Stimulated activated CD4-positive, alpha-beta T cell treated with anti-CD3 and anti-CD28 coated beads, Interleukin-4, amount 100 ng/mL, for 24 hours (primary cell): ENCODE data around the gene ITGBL1.

Source experiments
- DNase-seq: peaks from one replicate; pipeline ENCODE4 v3.0.0-alpha.2; 2020

Gene ITGBL1

GRCh38 chr13:101451641-101452040 is 834 bp upstream of the ITGBL1 start:
- DNase-seq = no peak

GRCh38 chr13:101453784-101454201 is 1.3 kb downstream of the ITGBL1 start:
- no peak for DNase-seq

- DNase-seq = no peak
Measured at GRCh38 chr13:101454767-101455166, 2.3 kb downstream of the ITGBL1 start.

DNA sequence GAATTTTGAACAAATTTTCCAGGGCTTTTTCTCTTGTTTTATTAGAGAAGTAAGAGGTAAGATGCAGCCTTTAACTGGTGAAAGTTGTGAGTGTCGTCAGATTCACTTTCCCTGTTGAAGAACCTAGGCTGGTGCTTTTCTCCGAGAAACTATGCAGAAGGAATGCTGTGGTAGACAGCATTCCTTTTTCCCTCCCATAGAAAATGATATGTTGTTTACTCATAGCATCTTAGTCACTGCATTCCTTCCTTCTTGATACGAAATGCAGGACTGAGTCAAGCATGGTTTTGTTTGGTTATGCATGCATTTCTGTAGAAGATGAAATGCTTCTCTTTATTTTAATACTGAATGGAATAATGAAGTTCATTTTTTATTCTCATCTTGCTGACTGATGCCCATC is 3.4 kb downstream of the ITGBL1 start:
- DNase-seq = no peak

DNA sequence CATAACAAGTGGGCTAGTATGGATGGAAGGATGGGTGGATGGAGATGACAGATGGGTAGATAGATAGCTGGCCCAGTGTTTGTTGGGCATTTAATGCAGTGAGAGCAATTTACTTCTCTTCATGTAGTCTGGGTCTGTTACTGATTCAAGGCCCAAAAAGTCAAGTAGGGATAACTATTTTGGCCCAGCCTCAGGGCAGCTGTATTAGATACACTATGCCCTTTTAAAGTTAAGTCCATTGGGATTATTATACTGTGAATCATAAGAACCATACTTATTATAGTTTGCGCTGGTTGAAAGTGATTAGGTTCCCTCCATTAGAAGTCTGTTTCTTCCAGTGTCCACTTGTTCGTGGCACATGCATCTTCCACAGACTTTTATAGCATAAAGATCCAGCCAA is 4.7 kb downstream of the ITGBL1 start:
- DNase-seq = no peak

DNA sequence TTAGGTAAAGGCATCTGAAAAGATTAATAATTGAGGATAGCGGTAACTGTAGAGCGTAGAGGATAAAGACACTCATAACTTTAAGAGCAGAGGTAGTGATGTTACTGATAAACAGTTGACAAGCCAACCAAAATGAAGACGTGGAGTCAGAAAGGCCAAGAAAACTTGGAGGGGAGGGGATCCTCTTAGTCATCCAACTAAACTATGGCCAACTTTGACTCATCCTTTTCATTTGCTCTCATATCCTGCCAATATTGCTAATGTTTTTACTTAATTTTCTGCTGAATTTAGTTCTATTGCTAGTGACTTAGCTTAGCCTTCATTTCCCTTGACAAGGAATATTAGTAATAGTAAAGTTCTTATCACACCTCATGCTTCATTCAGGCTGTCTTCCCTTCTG is 13.4 kb downstream of the ITGBL1 start:
- DNase-seq = no peak

GRCh38 chr13:101467415-101467814 is 14.9 kb downstream of the ITGBL1 start:
- DNase-seq = no peak

GRCh38 chr13:101473458-101473857 is 21.0 kb downstream of the ITGBL1 start:
- no peak for DNase-seq

GRCh38 chr13:101474419-101474957 is 22.0 kb downstream of the ITGBL1 start:
- DNase-seq = no peak

DNA sequence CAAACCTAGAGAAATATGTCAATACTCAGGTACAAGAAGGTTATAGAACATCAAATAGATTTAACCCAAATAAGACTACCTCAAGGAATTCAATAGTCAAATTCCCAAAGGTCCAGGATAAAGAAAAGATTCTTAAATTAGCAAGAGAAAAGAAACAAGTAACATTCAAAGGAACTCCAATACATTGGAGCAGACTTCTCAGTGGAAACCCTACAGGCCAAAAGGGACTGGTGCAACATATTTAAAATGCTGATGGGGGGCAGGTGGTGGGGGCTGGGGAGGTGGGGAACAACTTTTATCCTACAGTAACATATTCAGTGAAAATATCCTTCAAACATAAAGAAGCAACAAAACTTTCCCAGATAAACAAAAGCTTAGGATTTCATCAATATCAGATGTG is 23.1 kb downstream of the ITGBL1 start:
- DNase-seq = no peak

DNA sequence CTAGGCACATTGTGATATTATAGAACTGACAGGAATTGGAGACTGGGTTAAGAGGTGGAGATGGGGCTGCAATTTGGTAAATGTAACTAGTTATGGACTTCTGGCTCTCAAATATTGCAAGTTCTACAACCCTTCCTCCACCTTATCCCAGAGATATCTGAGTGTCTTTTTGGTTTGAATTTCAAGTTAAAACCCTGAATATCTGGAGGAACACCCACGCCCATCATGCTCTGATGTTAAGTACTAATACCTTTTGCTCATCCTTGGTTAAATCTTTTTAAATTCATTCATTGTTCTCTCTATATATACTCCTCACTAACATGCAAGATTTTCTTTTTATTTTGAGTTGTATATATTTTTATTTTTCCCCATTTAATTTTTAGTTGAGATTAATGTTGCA is 28.9 kb downstream of the ITGBL1 start:
- no peak for DNase-seq

DNA sequence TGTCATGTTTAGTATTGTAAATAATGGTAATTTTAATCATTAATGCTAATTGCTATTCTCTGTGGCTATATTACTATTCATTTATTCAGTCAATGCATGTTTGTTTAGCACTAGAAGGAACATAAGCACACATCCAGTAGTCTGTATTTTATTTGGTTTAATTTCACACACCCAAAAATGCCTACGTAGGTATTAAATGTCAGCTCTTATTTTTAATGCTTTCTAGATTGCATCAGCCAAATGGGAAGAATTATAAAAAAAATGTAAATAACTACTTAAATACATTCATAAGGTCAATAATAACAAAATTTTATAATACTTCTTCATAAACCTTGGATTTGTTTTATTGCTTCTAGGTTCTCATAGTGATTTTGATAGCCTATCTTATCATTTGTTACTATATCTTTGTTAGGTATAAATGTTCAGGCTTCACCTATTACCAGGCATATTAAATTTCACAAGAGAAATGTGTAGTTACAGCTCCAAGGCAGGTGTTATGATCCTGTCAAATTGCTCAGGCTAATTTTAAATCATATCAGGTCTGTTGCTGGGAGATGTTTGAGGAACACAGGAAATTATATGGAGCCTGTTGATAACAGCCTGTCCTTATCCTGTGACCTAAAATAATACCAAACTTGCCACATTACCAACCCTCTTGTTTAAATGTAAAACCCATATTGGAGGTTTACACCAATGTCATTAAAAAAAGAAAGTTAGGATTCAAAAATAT is 34.4 kb downstream of the ITGBL1 start:
- DNase-seq = no peak

DNA sequence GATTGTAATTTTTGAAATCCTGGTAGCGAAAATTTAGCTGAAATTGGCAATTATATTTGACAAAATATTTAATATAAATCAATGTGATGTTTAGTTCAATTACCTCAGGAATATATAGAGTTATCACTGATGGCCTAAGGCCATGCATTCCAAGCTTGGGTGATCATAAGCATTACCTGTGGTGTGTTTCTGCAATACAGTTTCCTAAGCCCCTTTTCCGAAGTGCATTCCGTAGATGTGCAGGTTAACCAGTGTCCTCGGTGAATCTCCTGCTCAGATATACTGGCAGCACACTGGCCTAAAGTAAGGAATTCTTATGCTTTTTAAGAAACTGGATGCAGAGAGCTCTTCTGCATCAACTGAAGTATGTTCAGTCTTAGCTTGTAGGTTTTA is 35.0 kb downstream of the ITGBL1 start:
- DNase-seq = no peak

DNA sequence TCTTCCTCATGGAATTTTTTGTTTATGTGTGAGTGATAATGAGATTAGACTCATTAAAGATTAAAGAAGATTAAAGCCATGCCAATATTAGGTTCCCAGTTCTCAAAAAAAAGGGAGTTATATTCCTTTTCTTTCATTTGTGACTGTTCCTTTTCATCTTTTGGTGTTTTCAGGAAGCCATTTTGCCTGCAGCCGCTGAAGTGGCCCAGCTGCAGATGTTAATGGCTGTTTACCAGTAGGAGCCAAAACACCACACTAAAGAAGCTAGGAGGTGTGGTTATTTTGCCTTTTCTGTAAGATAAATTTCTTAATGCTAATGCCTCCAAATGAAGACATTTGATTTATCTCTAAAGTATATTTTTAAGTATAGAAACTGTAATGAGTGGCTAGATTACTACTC is 36.3 kb downstream of the ITGBL1 start:
- no peak for DNase-seq

- no peak for DNase-seq
Measured at GRCh38 chr13:101489643-101490405, 37.3 kb downstream of the ITGBL1 start.

DNA sequence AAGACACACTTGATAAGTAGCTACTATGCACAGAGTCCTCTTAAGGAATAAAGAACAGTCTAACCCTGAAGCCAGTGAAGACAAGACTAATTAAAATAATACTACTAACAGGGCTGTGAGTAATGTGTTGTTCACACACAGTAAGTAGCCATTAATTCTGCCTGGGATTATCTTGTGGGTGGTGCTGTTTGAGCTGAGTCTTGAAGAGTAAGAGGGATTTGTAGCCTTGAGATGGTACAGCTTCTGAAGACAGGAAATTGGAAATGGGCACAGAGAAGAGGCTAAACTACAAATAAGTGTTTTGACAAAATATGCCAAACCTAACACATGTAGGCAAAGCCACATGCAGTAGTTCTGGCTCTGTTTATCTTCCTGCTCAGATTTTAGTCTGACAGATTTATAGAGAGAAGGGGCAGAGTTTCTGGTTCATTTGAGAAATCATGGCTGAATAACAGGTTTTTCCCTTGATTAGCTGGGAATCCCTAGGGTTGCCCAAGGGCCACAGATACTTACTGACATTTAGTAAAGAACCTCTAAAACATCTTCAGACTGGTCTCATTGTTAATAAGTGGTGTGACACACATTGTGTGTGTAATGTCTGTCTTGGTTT is 38.0 kb downstream of the ITGBL1 start:
- no peak for DNase-seq

- no peak for DNase-seq
Measured at GRCh38 chr13:101492251-101492910, 39.9 kb downstream of the ITGBL1 start.

- no peak for DNase-seq
Measured at GRCh38 chr13:101493541-101493940, 41.1 kb downstream of the ITGBL1 start.

DNA sequence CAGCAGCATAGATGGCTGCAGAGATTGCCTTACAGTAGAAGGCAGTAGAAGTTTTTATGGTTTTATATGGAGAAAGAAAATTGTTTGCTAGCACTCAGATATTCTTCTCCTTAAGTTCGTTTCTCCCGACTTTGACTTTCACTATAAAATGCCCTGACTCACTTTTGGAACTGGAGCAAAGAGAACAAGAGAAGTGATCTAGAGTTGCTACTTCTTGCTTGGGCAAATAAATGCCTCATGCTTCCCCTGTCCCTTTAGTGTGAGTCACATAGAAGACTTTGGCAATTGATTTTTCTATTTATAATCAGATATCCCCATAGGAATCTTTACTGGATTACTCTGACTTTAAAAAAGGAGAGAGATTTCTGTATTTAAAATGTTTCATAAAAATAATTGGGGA is 46.9 kb downstream of the ITGBL1 start:
- no peak for DNase-seq

DNA sequence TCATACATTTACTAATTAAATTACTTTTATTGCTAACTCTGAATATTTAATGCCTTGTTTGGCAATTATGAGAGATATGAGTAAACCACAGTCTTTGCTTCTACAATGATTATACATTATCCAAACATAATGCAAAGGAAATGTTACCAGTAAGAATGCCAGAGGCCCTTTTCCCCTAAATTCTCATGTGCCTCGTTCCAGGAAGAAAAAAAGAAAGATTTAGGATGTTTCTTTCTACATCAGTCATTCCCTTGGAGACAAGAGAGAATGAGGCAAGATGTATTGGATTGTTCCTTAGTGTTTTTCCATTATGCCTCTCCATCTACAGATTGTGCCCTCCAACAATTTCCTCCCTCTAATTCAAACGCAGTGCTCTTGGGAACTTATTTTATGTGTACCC is 50.1 kb downstream of the ITGBL1 start:
- no peak for DNase-seq

- DNase-seq = no peak
Measured at GRCh38 chr13:101511161-101511560, 58.7 kb downstream of the ITGBL1 start.

GRCh38 chr13:101511766-101512165 is 59.3 kb downstream of the ITGBL1 start:
- DNase-seq = no peak

- no peak for DNase-seq
Measured at GRCh38 chr13:101512650-101513049, 60.2 kb downstream of the ITGBL1 start.
